CD4-positive, alpha-beta T cell treated with Interleukin-10 for 1 hour (primary cell): ENCODE results near the gene SPAG16.
"Not testable (repeated sequence)": the region's sequence is repeated elsewhere in the genome, so short reads cannot be mapped to it uniquely, and the experiment has no call there.

Experiments used
- DNase-seq: peaks from one replicate; pipeline ENCODE4 v3.0.0-alpha.2; 2020

SPAG16 gene

GRCh38 chr2:213718411-213718810 lies 434.1 kb downstream of the SPAG16 start:
- DNase-seq = not testable (repeated sequence)

GRCh38 chr2:213722565-213722964 lies 438.3 kb downstream of the SPAG16 start:
- DNase-seq = no peak

GRCh38 chr2:213723041-213723560 lies 438.8 kb downstream of the SPAG16 start:
- DNase-seq = no peak

GRCh38 chr2:213723707-213724106 lies 439.4 kb downstream of the SPAG16 start:
- DNase-seq = no peak

- DNase-seq = no peak
Measured at GRCh38 chr2:213726101-213726500, 441.8 kb downstream of the SPAG16 start.

GRCh38 chr2:213733893-213734292 lies 449.6 kb downstream of the SPAG16 start:
- no peak for DNase-seq

- DNase-seq = no peak
Measured at GRCh38 chr2:213740453-213740852, 456.2 kb downstream of the SPAG16 start.

- no peak for DNase-seq
Measured at GRCh38 chr2:213751446-213751845, 467.2 kb downstream of the SPAG16 start.

GRCh38 chr2:213752575-213752974 lies 468.3 kb downstream of the SPAG16 start:
- DNase-seq = no peak

GRCh38 chr2:213757525-213757924 lies 473.3 kb downstream of the SPAG16 start:
- no peak for DNase-seq

- DNase-seq = no peak
Measured at GRCh38 chr2:213763354-213763753, 479.1 kb downstream of the SPAG16 start.

- DNase-seq = no peak
Measured at GRCh38 chr2:213763963-213764362, 479.7 kb downstream of the SPAG16 start.

GRCh38 chr2:213764849-213765248 lies 480.6 kb downstream of the SPAG16 start:
- no peak for DNase-seq

GRCh38 chr2:213766062-213766461 lies 481.8 kb downstream of the SPAG16 start:
- no peak for DNase-seq

GRCh38 chr2:213766465-213766901 lies 482.2 kb downstream of the SPAG16 start:
- DNase-seq = no peak

GRCh38 chr2:213787869-213788268 lies 503.6 kb downstream of the SPAG16 start:
- no peak for DNase-seq

- no peak for DNase-seq
Measured at GRCh38 chr2:213789940-213790339, 505.7 kb downstream of the SPAG16 start.

GRCh38 chr2:213792045-213792444 lies 507.8 kb downstream of the SPAG16 start:
- DNase-seq = no peak

- peak; percentile 1 for DNase-seq
Measured at GRCh38 chr2:213806125-213806726, 522.0 kb downstream of the SPAG16 start.

- no peak for DNase-seq
Measured at GRCh38 chr2:213816583-213816982, 532.3 kb downstream of the SPAG16 start.

GRCh38 chr2:213818436-213818835 lies 534.2 kb downstream of the SPAG16 start:
- DNase-seq = no peak

- no peak for DNase-seq
Measured at GRCh38 chr2:213834331-213834730, 550.1 kb downstream of the SPAG16 start.

- DNase-seq = no peak
Measured at GRCh38 chr2:213834746-213835145, 550.5 kb downstream of the SPAG16 start.

GRCh38 chr2:213846856-213847255 lies 562.6 kb downstream of the SPAG16 start:
- DNase-seq = no peak

GRCh38 chr2:213847316-213847715 lies 563.1 kb downstream of the SPAG16 start:
- no peak for DNase-seq
